ENCODE results near the gene MANBA. TPM values are rescaled to one million over a fixed set of nuclear protein-coding genes. Genes with fewer than 3 reads are reported as not detected.

MANBA gene
- total RNA-seq: 6.4 and 15.2 TPM in 2 replicates

DNA sequence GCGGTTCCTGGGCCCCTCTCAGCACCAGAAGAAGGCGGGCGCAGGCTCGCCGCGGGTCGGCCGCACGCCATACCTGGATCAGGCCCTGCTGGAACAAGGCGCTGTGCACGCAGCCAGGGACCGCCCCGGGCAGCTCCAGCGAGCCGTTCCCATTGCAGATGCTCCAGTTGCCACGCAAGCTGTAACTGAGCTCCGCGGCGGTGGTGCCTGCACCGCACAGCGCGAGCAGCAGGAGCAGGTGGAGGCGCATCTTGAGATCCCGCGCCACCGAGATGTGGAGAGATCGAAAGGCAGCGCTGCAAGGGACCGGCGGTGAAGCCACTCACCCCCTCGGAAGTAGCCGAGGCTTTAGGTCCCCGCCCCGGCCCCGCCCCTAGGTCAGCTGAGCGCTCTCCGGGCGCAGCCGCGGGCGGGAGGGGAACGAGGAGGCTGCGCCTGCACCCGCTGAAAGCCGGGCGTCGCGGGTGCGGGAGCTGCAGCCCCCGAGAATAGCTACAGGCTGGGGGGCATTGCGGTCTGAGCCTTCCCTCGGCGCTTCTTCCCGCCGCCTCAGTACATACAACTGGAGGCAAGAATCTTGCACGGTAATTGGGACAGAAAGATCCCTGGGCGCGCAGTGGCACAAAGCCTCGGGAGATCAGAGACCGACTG lies at the start of gene MANBA:
Gene MANBA (minus strand): TSS at position 324 of the 651 bp plus-strand sequence. CDS start 74 bp downstream, at position 250.

Other genes starting within 250 kb of the MANBA start
- gene UBE2D3, start 66.6 kb upstream of the MANBA start, total RNA-seq: 395 and 441 TPM in 2 replicates
- gene CISD2, start 108.0 kb upstream of the MANBA start, total RNA-seq: 20.4 and 28.4 TPM in 2 replicates

Data from hair follicular keratinocyte (primary cell).